Pancreas (tissue), 10 donors: ENCODE results near the gene SBNO2. TPM values are rescaled to one million over a fixed set of nuclear protein-coding genes. Genes with fewer than 3 reads are reported as not detected.

Experiments
- ATAC-seq, 4 donors: fragments of 200-7000 bp; cut with Tn5 transposase; one replicate each; pipeline versions ENCODE4 v1.8.0 to v1.9.1; 2020; ENCODE audit warnings: mild to moderate bottlenecking in 4 of 4, moderate library complexity in 4 of 4
- DNase-seq, 6 donors: peaks; one replicate each; pipeline ENCODE4 v3.0.0-alpha.2; 2020
- FAIRE-seq: peaks from 2 replicates; lab custom pipeline; 2012; peaks lifted over from hg19 to GRCh38; lab: Jason Lieb, UNC
- H3K27ac ChIP-seq, 4 donors: fragments of 200-600 bp; sonication (generic); 1 replicate in 3 of 4; 2 replicates in 1 of 4; pipeline versions ENCODE4 v1.5.0 to v1.8.0; 2020
- H3K27me3 ChIP-seq, 4 donors: fragments of 200-600 bp; one replicate each; pipeline ENCODE4 v1.8.0; 2021
- H3K36me3 ChIP-seq, 3 donors: fragments of 200-600 bp; sonication (generic) in 1 of 3; one replicate each; pipeline versions ENCODE4 v1.5.0 to v1.8.0; 2020 to 2021
- H3K4me1 ChIP-seq, 3 donors: fragments of 200-600 bp; one replicate each; pipeline ENCODE4 v1.8.0; 2021
- H3K4me3 ChIP-seq, 4 donors: fragments of 200-600 bp; sonication (generic) in 2 of 4; one replicate each; pipeline versions ENCODE4 v1.5.0 to v1.8.0; 2020 to 2021
- H3K9me3 ChIP-seq, 4 donors: fragments of 200-600 bp; one replicate each; pipeline ENCODE4 v1.8.0; 2021
- CTCF ChIP-seq, 4 donors: fragments of 200-600 bp; sonication (generic) in 3 of 4; IDR thresholded peaks; one replicate each; pipeline versions ENCODE4 v1.5.0 to v1.8.0; 2021; ENCODE audit warnings: antibody characterized with exemption in 4 of 4
- WGBS, 2 donors: extraction: QIAGEN DNeasy Blood & Tissue Kit; methylation state at CpG; one replicate each; pipeline ENCODE4 v1.1.7; 2013; 5-methylcytosine and 5-hydroxymethylcytosine counted together
- intact Hi-C, 3 donors: fragments of 100-400 bp; cut with DNase I; formaldehyde crosslinking; loops; one replicate each; pipeline versions ENCODE4 v1.11.1 to v1.14.2; 2022
- polyA plus RNA-seq, 2 donors: library from polyadenylated mRNA; stranded (reverse); fragments of 200-250 nt; gene quantifications; one replicate each; pipeline ENCODE4 v1.2.3, GENCODE V29; 2013
- total RNA-seq, 6 donors: library from RNA; stranded (reverse); fragmentation: NEBNext Ultra II Directional in 4 of 6; extraction: Animal tissue kit (Norgen Biotek cat#: 25700) in 4 of 6; gene quantifications; one replicate each; pipeline versions ENCODE4 v1.2.1 to v1.2.4, GENCODE V29; 2021 to 2023
- donor health status: healthy with polysubstance abuse.
- donor health status: DM: no; HTN: no; CAD: no; lungs with moderate emphysema.
- donor health status: DM: no; HTN: no; CAD: no.
- donor health status: control.
- donor health status: control.
- donor health status: Bipolar disorder and iron deficiency.
- donor health status: DM: yes; HTN: yes; CAD: no.
- donor health status: DM: no; HTN: no; CAD: no.
- donor health status: DM: no; HTN: no; CAD: no.
- donor health status: DM: yes; HTN: yes; CAD: no.

Gene SBNO2
- total and polyA plus RNA-seq, 8 donors: 16.8 to 53.9 (median 27.4) TPM

DNA sequence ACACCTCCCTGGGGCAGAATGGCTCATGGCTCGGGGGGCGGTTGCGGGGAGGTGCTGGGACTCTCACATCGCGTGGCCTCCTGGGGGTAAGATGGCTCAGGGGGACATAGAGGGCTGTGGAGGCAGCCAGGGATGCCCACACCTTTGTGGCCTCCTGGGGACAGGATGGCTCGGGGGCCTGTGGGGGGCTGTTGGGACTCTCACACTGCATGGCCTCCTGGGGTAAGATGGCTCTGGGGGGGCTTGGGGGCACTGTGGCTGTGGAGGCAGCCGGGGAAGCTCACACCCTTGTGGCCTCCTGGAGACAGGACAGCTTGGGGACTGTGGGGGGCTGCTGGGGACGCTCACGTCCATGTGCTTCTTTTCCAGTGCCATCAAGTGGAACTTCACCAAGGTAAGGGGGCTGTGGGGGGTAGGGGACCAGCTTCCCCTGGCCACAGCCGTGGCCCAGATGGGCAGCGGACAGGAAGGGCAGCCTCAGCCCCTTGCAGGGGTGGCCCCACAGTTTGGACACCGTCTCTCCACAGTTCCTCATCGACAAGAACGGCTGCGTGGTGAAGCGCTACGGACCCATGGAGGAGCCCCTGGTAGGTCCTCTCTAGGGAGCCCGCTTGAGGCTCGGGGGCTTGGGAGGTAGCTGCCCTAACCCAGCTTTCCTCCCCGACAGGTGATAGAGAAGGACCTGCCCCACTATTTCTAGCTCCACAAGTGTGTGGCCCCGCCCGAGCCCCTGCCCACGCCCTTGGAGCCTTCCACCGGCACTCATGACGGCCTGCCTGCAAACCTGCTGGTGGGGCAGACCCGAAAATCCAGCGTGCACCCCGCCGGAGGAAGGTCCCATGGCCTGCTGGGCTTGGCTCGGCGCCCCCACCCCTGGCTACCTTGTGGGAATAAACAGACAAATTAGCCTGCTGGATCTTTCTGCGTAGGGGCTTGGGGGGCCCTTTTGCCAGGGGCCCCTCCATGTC is 67.9 kb downstream of the SBNO2 start:
- DNase-seq (peak in 2 of 6 donors; percentile 59 to 83), FAIRE-seq (no peak), ATAC-seq (no peak)
- Histone ChIP-seq H3K4me3 (no peak overlapping the region), H3K4me1 (peaks cover 7 to 20% (median 13%) of the 10 kb centered on the region in 3 donors), H3K9me3 (no peaks in the 10 kb centered on the region), H3K36me3 (peaks cover 0 to 17% (median 0%) of the 10 kb centered on the region in 3 donors), H3K27ac (no peak overlapping the region), H3K27me3 (no peaks in the 10 kb centered on the region)
- no peak for TF ChIP-seq CTCF (IDR thresholded peaks at IDR 0.05)
- WGBS, 2 donors: 91 to 97% methylated on average over 27 to 32 of the region's 32 CpGs
- intact Hi-C loops: no loop called here

- intact Hi-C loops: no loop called here
- H3K4me3 ChIP-seq: peak overlapping the region; percentile 48 to 81 (median 69)
- DNase-seq: peak in 5 of 6 donors; percentile 43 to 89 (median 62)
- no peak for ATAC-seq
- 25 to 28% methylated on average over 68 to 69 of the region's 69 CpGs for WGBS, 2 donors
- H3K9me3 ChIP-seq: no peaks in the 10 kb centered on the region
- H3K36me3 ChIP-seq: peaks cover 0 to 17% (median 0%) of the 10 kb centered on the region in 3 donors
- H3K4me1 ChIP-seq: peaks cover 7 to 20% (median 13%) of the 10 kb centered on the region in 3 donors
- H3K27me3 ChIP-seq: no peaks in the 10 kb centered on the region
- H3K27ac ChIP-seq: peak overlapping the region; percentile 86 to 95 (median 92)
- no peak for FAIRE-seq
- TF ChIP-seq CTCF (IDR thresholded peaks at IDR 0.05): no peak
These were observed 68.8 kb downstream of the SBNO2 start for GRCh38 chr19:1105008-1105872.

- FAIRE-seq: no peak
- Histone ChIP-seq H3K36me3 (peaks cover 0 to 17% (median 0%) of the 10 kb centered on the region in 3 donors), H3K4me1 (peaks cover 7 to 20% (median 13%) of the 10 kb centered on the region in 3 donors), H3K27me3 (no peaks in the 10 kb centered on the region), H3K4me3 (peak overlapping the region; percentile 48 to 81 (median 69)), H3K9me3 (no peaks in the 10 kb centered on the region), H3K27ac (peak overlapping the region; percentile 86 to 95 (median 92))
- TF ChIP-seq CTCF (IDR thresholded peaks at IDR 0.05): no peak
- intact Hi-C loops: no loop called here
- 1% methylated on average over 52 to 93 of the region's 93 CpGs for WGBS, 2 donors
- ATAC-seq: peak; percentile 36 to 57 (median 41)
- peak; percentile 68 to 90 (median 78) for DNase-seq
These were observed 69.6 kb downstream of the SBNO2 start for GRCh38 chr19:1104311-1105007.

DNA sequence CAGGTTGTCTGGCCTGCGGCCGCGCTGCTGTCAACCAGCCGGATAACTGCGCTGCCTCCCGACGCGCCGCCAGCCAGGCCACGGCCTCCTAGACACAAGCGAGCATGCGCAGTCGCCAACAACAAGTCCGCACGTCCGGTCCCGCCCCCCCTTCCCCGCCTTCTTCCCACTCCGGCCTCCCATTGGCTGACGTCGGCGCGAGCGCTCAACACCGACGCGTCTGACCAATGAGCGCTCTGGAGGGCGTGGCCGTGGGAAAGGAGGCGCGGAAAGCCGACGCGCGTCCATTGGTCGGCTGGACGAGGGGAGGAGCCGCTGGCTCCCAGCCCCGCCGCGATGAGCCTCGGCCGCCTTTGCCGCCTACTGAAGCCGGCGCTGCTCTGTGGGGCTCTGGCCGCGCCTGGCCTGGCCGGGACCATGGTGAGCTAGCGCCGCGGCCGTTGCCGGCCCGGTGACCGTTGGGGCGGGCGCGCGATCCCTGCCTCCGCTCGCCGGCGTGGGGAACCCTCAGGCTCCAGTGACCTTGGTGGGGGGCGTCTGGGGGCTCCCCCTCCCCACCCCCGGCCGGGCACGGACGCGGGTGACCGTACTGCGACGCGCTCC is 70.3 kb downstream of the SBNO2 start, which contains the start of gene GPX4:
Gene GPX4 (plus strand): TSS at position 287 of the 603 bp plus-strand sequence. CDS start 50 bp downstream, at position 337.
- peaks cover 7 to 20% (median 13%) of the 10 kb centered on the region in 3 donors for H3K4me1 ChIP-seq
- FAIRE-seq (peak; percentile 94), DNase-seq (peak; percentile 97 to 100 (median 99)), ATAC-seq (peak; percentile 87 to 92 (median 89))
- 0 to 1% methylated on average over 59 to 75 of the region's 75 CpGs for WGBS, 2 donors
- H3K4me3 ChIP-seq: peak within 1 kb of the TSS; percentile 48 to 81 (median 69)
- H3K27me3 ChIP-seq: no peaks in the 10 kb centered on the region
- intact Hi-C loops: no loop called here
- peaks cover 0 to 17% (median 0%) of the 10 kb centered on the region in 3 donors for H3K36me3 ChIP-seq
- TF ChIP-seq CTCF (IDR thresholded peaks at IDR 0.05): no peak
- peak within 1 kb of the TSS; percentile 86 to 95 (median 92) for H3K27ac ChIP-seq
- no peaks in the 10 kb centered on the region for H3K9me3 ChIP-seq
